ENCODE results near the gene CLMP.

Gene CLMP

DNA sequence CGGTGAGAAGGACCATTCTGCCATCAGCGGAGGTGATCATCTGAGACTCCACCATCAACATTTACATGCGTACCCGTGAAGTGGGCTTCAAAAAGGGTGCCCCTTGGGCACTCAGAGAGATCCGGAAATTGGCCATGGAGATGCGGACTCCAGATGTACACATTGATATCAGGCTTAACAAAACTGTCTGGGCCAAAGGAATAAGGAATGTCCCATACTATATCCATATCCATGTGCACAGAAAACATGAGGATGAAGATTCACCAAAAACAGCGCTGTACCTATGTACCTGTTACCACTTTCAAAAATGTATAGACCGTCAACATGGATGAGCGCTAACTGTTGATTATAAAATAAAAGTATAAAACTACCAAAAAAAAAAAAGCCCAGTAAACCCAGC is 143.9 kb downstream of the CLMP start:
- Histone ChIP-seq H3K36me3 (ENCODE audit: control insufficient read depth in 1 of 2, insufficient read depth in 2 of 2, low read depth in 1 of 2, low read length in 2 of 2) (peaks cover 17 to 29% of the 10 kb centered on the region in 2 experiments), H3K27me3 (ENCODE audit: control insufficient read depth in 1 of 2, insufficient read depth in 1 of 2, low read length in 2 of 2) (no peaks in the 10 kb centered on the region), H3K18ac (ENCODE audit: low read depth in 1 of 2, low read length in 2 of 2) (no peak overlapping the region), H2BK5ac (ENCODE audit: low read depth, low read length, poor library complexity, severe bottlenecking) (no peak overlapping the region), H3K4me3 (ENCODE audit: insufficient read depth in 1 of 2, low read depth in 1 of 2, low read length in 2 of 2) (no peak overlapping the region), H3K9ac (ENCODE audit: low read length) (no peak overlapping the region), H4K91ac (ENCODE audit: low read length) (no peak overlapping the region), H3K27ac (ENCODE audit: low read length, poor library complexity, severe bottlenecking) (no peak overlapping the region), H3K9me3 (ENCODE audit: control insufficient read depth, low read length) (no peaks in the 10 kb centered on the region), H2BK12ac (ENCODE audit: low read length in 2 of 2) (no peak overlapping the region), H3K4ac (ENCODE audit: low read depth in 1 of 2, low read length in 2 of 2) (no peak overlapping the region), H2AFZ (ENCODE audit: low read depth, low read length) (no peak overlapping the region), H2BK120ac (ENCODE audit: low read depth, low read length) (no peak overlapping the region), H3K4me2 (ENCODE audit: low read length, poor library complexity, severe bottlenecking) (no peak overlapping the region), H2AK5ac (ENCODE audit: low read length, severe bottlenecking) (no peak overlapping the region), H3K23ac (ENCODE audit: low read length in 2 of 2) (no peak overlapping the region), H3K79me1 (replicated peaks; ENCODE audit: low read length, poor library complexity, severe bottlenecking) (no peaks in the 10 kb centered on the region), H3K14ac (ENCODE audit: low read length in 2 of 2) (no peak overlapping the region), H4K8ac (ENCODE audit: low read length) (no peak overlapping the region), H3K4me1 (ENCODE audit: control insufficient read depth, insufficient read depth, low read depth, low read length) (peaks cover 1% of the 10 kb centered on the region), H2BK15ac (ENCODE audit: low read depth, poor library complexity, severe bottlenecking) (no peak overlapping the region)
- DNase-seq, result no peak
- WGBS, result 98% methylated on average over 6 of the region's 9 CpGs

DNA sequence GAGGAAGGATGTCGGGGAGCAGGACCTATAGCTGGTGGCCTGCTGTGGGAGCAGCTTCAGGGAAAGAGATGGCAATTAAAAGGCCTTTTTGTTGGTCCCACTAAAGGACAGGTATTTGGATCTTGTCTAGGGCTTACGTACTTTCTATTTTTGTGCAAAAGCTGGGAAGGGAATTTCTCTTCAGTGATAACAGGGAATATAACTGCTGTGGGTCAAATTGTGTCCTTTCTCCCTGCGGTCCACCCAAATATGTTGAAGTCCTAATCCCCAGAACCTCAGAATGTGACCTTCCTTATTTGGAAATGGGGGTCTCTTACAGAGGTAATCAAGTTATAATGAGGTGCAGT is 147.1 kb downstream of the CLMP start:
- Histone ChIP-seq H3K9me3 (ENCODE audit: control insufficient read depth, low read length) (no peaks in the 10 kb centered on the region), H3K4me1 (ENCODE audit: control insufficient read depth, insufficient read depth, low read depth, low read length) (no peaks in the 10 kb centered on the region), H2BK5ac (ENCODE audit: low read depth, low read length, poor library complexity, severe bottlenecking) (no peak overlapping the region), H3K36me3 (ENCODE audit: control insufficient read depth in 1 of 2, insufficient read depth in 2 of 2, low read depth in 1 of 2, low read length in 2 of 2) (peaks cover 0 to 2% of the 10 kb centered on the region in 2 experiments), H3K4me3 (ENCODE audit: insufficient read depth in 1 of 2, low read depth in 1 of 2, low read length in 2 of 2) (no peak overlapping the region), H2BK15ac (ENCODE audit: low read depth, poor library complexity, severe bottlenecking) (no peak overlapping the region), H2BK12ac (ENCODE audit: low read length in 2 of 2) (no peak overlapping the region), H3K4me2 (ENCODE audit: low read length, poor library complexity, severe bottlenecking) (no peak overlapping the region), H4K8ac (ENCODE audit: low read length) (no peak overlapping the region), H3K4ac (ENCODE audit: low read depth in 1 of 2, low read length in 2 of 2) (no peak overlapping the region), H3K18ac (ENCODE audit: low read depth in 1 of 2, low read length in 2 of 2) (no peak overlapping the region), H3K79me1 (replicated peaks; ENCODE audit: low read length, poor library complexity, severe bottlenecking) (no peaks in the 10 kb centered on the region), H3K9ac (ENCODE audit: low read length) (no peak overlapping the region), H3K27me3 (ENCODE audit: control insufficient read depth in 1 of 2, insufficient read depth in 1 of 2, low read length in 2 of 2) (no peaks in the 10 kb centered on the region), H2BK120ac (ENCODE audit: low read depth, low read length) (no peak overlapping the region), H3K14ac (ENCODE audit: low read length in 2 of 2) (no peak overlapping the region), H4K91ac (ENCODE audit: low read length) (no peak overlapping the region), H2AK5ac (ENCODE audit: low read length, severe bottlenecking) (no peak overlapping the region), H2AFZ (ENCODE audit: low read depth, low read length) (no peak overlapping the region), H3K23ac (ENCODE audit: low read length in 2 of 2) (no peak overlapping the region), H3K27ac (ENCODE audit: low read length, poor library complexity, severe bottlenecking) (no peak overlapping the region)
- no peak for DNase-seq
- 97% methylated on average over 3 of the region's 3 CpGs for WGBS

DNA sequence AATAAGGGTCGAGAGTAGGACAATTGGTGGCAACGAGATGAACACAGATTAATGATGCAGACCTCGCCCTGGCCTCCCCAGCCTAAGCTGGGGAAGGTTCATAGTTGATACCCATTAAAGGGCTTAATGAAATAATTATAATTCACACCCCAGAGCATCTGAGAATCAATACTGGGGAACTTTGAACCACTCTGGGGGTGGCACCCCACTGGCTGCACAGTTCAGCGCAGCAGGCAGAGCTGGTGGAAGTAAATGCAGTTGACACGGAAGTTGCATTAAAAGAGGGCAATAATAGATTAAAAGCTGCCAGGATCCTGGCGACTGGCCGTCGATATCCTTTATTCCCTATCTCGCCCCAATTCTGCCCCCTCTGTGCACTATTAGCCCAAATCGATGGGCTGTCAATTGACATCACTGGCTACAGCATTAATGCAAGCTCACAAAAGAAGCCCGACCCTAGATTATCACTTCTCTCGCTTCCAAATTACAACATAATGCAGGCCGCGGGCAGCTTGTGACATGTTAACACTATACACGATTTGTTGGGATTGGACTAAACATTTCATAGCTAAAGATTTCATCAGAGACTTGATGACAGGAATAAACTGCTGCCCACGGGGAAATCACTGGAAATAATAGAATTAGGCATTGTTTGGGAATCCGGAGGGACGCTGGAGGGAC is 147.6 kb downstream of the CLMP start:
- no peak overlapping the region for H2AFZ ChIP-seq (ENCODE audit: low read depth, low read length)
- H3K79me1 ChIP-seq (replicated peaks; ENCODE audit: low read length, poor library complexity, severe bottlenecking), result no peaks in the 10 kb centered on the region
- no peak for DNase-seq
- no peak overlapping the region for H2BK5ac ChIP-seq (ENCODE audit: low read depth, low read length, poor library complexity, severe bottlenecking)
- H2BK15ac ChIP-seq (ENCODE audit: low read depth, poor library complexity, severe bottlenecking), result no peak overlapping the region
- no peak overlapping the region for H2BK120ac ChIP-seq (ENCODE audit: low read depth, low read length)
- H3K27ac ChIP-seq (ENCODE audit: low read length, poor library complexity, severe bottlenecking), result no peak overlapping the region
- H3K14ac ChIP-seq (ENCODE audit: low read length in 2 of 2), result no peak overlapping the region
- 95% methylated on average over 15 of the region's 18 CpGs for WGBS
- H3K4me3 ChIP-seq (ENCODE audit: insufficient read depth in 1 of 2, low read depth in 1 of 2, low read length in 2 of 2), result no peak overlapping the region
- H4K91ac ChIP-seq (ENCODE audit: low read length), result no peak overlapping the region
- no peak overlapping the region for H2BK12ac ChIP-seq (ENCODE audit: low read length in 2 of 2)
- no peak overlapping the region for H4K8ac ChIP-seq (ENCODE audit: low read length)
- no peaks in the 10 kb centered on the region for H3K4me1 ChIP-seq (ENCODE audit: control insufficient read depth, insufficient read depth, low read depth, low read length)
- H3K4ac ChIP-seq (ENCODE audit: low read depth in 1 of 2, low read length in 2 of 2), result no peak overlapping the region
- H3K27me3 ChIP-seq (ENCODE audit: control insufficient read depth in 1 of 2, insufficient read depth in 1 of 2, low read length in 2 of 2), result no peaks in the 10 kb centered on the region
- no peak overlapping the region for H3K18ac ChIP-seq (ENCODE audit: low read depth in 1 of 2, low read length in 2 of 2)
- no peak overlapping the region for H3K4me2 ChIP-seq (ENCODE audit: low read length, poor library complexity, severe bottlenecking)
- no peaks in the 10 kb centered on the region for H3K9me3 ChIP-seq (ENCODE audit: control insufficient read depth, low read length)
- H3K9ac ChIP-seq (ENCODE audit: low read length), result no peak overlapping the region
- H2AK5ac ChIP-seq (ENCODE audit: low read length, severe bottlenecking), result no peak overlapping the region
- peaks cover 0 to 2% of the 10 kb centered on the region in 2 experiments for H3K36me3 ChIP-seq (ENCODE audit: control insufficient read depth in 1 of 2, insufficient read depth in 2 of 2, low read depth in 1 of 2, low read length in 2 of 2)
- no peak overlapping the region for H3K23ac ChIP-seq (ENCODE audit: low read length in 2 of 2)

DNA sequence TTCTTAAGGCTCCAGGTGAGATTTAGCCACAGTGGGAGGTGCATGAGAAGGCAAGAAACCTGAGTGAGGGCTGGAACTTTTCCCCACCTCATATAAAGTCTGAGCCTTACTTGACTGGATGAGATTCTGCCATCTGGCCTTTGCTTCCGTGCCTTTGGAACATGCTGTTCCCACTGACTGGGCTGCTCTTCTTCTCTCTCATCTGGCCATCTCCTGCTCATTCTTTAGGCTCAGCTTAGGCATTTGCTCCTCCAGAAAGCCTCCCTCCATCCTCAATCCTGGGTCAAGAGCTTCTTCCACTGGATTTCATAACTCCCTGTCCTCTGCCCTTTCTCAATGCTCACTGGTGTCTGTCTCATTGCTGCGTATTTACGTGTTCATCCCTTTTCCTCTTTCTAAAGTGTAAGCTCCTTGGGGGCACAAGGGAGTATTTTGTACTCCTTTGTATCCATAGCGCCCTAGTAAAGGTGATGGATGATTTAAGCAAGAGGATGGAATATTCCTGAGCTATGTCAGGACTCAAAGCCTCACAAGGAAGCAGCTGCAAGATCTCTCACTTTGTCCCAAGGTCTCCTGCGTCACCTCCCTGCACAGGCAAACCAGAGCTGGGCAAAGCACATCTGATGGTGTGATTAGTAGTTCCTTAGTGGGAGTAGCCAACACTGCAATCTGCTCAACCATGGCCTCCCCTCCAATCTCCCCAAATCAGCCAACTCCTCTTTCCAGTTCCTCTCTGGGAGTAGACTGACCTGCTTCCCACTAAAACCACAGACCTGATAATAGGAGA is 148.4 kb downstream of the CLMP start:
- H3K18ac ChIP-seq (ENCODE audit: low read depth in 1 of 2, low read length in 2 of 2), result no peak overlapping the region
- H2BK5ac ChIP-seq (ENCODE audit: low read depth, low read length, poor library complexity, severe bottlenecking), result no peak overlapping the region
- H3K4me1 ChIP-seq (ENCODE audit: control insufficient read depth, insufficient read depth, low read depth, low read length), result no peaks in the 10 kb centered on the region
- no peak overlapping the region for H4K8ac ChIP-seq (ENCODE audit: low read length)
- no peak overlapping the region for H2BK12ac ChIP-seq (ENCODE audit: low read length in 2 of 2)
- H3K9me3 ChIP-seq (ENCODE audit: control insufficient read depth, low read length), result no peaks in the 10 kb centered on the region
- no peak overlapping the region for H3K23ac ChIP-seq (ENCODE audit: low read length in 2 of 2)
- no peak overlapping the region for H3K27ac ChIP-seq (ENCODE audit: low read length, poor library complexity, severe bottlenecking)
- 95% methylated on average over 4 of the region's 5 CpGs for WGBS
- H3K4ac ChIP-seq (ENCODE audit: low read depth in 1 of 2, low read length in 2 of 2), result no peak overlapping the region
- no peak overlapping the region for H2BK15ac ChIP-seq (ENCODE audit: low read depth, poor library complexity, severe bottlenecking)
- no peak overlapping the region for H4K91ac ChIP-seq (ENCODE audit: low read length)
- H2BK120ac ChIP-seq (ENCODE audit: low read depth, low read length), result no peak overlapping the region
- H3K36me3 ChIP-seq (ENCODE audit: control insufficient read depth in 1 of 2, insufficient read depth in 2 of 2, low read depth in 1 of 2, low read length in 2 of 2), result peaks cover 0 to 2% of the 10 kb centered on the region in 2 experiments
- no peaks in the 10 kb centered on the region for H3K79me1 ChIP-seq (replicated peaks; ENCODE audit: low read length, poor library complexity, severe bottlenecking)
- no peaks in the 10 kb centered on the region for H3K27me3 ChIP-seq (ENCODE audit: control insufficient read depth in 1 of 2, insufficient read depth in 1 of 2, low read length in 2 of 2)
- H3K4me3 ChIP-seq (ENCODE audit: insufficient read depth in 1 of 2, low read depth in 1 of 2, low read length in 2 of 2), result no peak overlapping the region
- DNase-seq, result no peak
- H3K14ac ChIP-seq (ENCODE audit: low read length in 2 of 2), result no peak overlapping the region
- no peak overlapping the region for H3K9ac ChIP-seq (ENCODE audit: low read length)
- H2AK5ac ChIP-seq (ENCODE audit: low read length, severe bottlenecking), result no peak overlapping the region
- H2AFZ ChIP-seq (ENCODE audit: low read depth, low read length), result no peak overlapping the region
- H3K4me2 ChIP-seq (ENCODE audit: low read length, poor library complexity, severe bottlenecking), result no peak overlapping the region
